Epithelial cell of esophagus (primary cell): ENCODE data around the gene POC1A.

Experiments
- DNase-seq: peaks from one replicate; pipeline ENCODE4 v3.0.0; 2010; ENCODE audit warnings: low read depth
- H3K4me3 ChIP-seq: 2 replicates; pipeline ENCODE4 v1.5.1; 2011; ENCODE audit warnings: mild to moderate bottlenecking, low read length, control low read depth
- CTCF ChIP-seq: IDR thresholded peaks from 2 replicates; pipeline ENCODE4 v1.5.1; 2011; ENCODE audit warnings: low read depth, mild to moderate bottlenecking, low read length, control low read depth, inconsistent platforms; ENCODE audit not compliant: insufficient read depth; ENCODE audit errors: missing control alignments

POC1A gene

GRCh38 chr3:52059781-52060180, 94.4 kb downstream of the POC1A start:
- peak; percentile 64 for DNase-seq
- no peak overlapping the region for H3K4me3 ChIP-seq
- TF ChIP-seq CTCF = no peak

GRCh38 chr3:52057812-52058495, 96.3 kb downstream of the POC1A start:
- no peak for DNase-seq
- TF ChIP-seq CTCF = no peak
- H3K4me3 ChIP-seq = peak overlapping the region; percentile 10

- peak; percentile 12 for TF ChIP-seq CTCF
- peak overlapping the region; percentile 69 for H3K4me3 ChIP-seq
- peak; percentile 100 for DNase-seq
These were observed 97.0 kb downstream of the POC1A start for GRCh38 chr3:52056968-52057811.

- peak within 1 kb of the TSS; percentile 87 for H3K4me3 ChIP-seq
- TF ChIP-seq CTCF = no peak
- DNase-seq = peak; percentile 82
These were observed 97.7 kb downstream of the POC1A start, which contains the start of gene DUSP7 for GRCh38 chr3:52056521-52056967. TSS of gene DUSP7 (minus strand) at chr3:52056571. CDS start at chr3:52056366, 205 bp downstream.

- no peak for TF ChIP-seq CTCF
- peak overlapping the region; percentile 87 for H3K4me3 ChIP-seq
- DNase-seq = peak; percentile 51
These were observed 98.5 kb downstream of the POC1A start for GRCh38 chr3:52055537-52056351.

GRCh38 chr3:52054661-52055511, 99.3 kb downstream of the POC1A start:
- peak; percentile 35 for DNase-seq
- H3K4me3 ChIP-seq = peak overlapping the region; percentile 87
- peak; percentile 27 for TF ChIP-seq CTCF
